Fibroblast of the aortic adventitia (primary cell): Measurements from ENCODE around the gene PRAMEF14. TPM values are rescaled to one million over a fixed set of nuclear protein-coding genes. Genes with fewer than 3 reads are reported as not detected.
A peak's percentile ranks its signal among the peaks of the same experiment; 100 is the strongest.
"Not testable (repeated sequence)": the region's sequence is repeated elsewhere in the genome, so short reads cannot be mapped to it uniquely, and the experiment has no call there.

Experiments used
- DNase-seq: peaks from one replicate; pipeline ENCODE4 v3.0.0-alpha.2; 2010; ENCODE audit warnings: low read depth
- H3K4me3 ChIP-seq: 2 replicates; pipeline ENCODE4 v1.5.1; 2011; ENCODE audit warnings: low read depth, mild to moderate bottlenecking, control low read depth, low read length, moderate library complexity
- CTCF ChIP-seq: IDR thresholded peaks from 2 replicates; pipeline ENCODE4 v1.5.1; 2011; ENCODE audit warnings: mild to moderate bottlenecking, low read length, control low read depth, inconsistent platforms; ENCODE audit not compliant: insufficient read depth
- total RNA-seq: library from RNA; depleted of rRNA; stranded (reverse); fragments of >200 nt; gene quantifications from 2 replicates; pipeline ENCODE4 v1.2.3, GENCODE V29; 2012; ENCODE audit warnings: low replicate concordance

The PRAMEF14 gene, protein sequence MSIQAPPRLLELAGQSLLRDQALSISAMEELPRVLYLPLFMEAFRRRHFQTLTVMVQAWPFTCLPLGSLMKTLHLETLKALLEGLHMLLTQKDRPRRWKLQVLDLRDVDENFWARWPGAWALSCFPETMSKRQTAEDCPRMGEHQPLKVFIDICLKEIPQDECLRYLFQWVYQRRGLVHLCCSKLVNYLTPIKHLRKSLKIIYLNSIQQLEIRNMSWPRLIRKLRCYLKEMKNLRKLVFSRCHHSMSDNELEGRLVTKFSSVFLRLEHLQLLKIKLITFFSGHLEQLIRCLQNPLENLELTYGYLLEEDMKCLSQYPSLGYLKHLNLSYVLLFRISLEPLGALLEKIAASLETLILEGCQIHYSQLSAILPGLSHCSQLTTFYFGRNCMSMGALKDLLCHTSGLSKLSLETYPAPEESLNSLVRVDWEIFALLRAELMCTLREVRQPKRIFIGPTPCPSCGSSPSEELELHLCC
- total RNA-seq = not detected in 2 replicates

DNA sequence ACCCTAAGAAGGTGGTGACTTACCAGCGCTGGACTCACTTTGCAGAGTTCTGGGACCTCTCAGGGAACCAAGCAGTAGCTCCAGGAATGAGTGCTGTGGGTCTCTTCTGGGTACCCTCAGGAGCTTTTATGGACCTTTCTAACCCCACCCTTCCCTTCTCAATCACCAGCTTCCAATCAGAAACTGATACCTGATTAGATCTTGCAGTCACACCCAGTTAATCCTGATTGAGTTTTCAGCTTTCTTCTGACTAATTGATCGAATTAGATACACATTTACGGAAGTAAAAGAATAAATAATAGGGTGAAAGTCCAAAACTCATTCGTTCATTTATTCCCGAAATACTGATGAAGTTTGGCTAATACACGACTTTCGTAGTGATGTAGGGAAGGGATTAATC is at the start of gene PRAMEF14:
PRAMEF14 (minus strand) TSS at position 101 of the 400 bp plus-strand sequence. CDS start 1,820 bp downstream, outside the sequence.
- not testable (repeated sequence) for H3K4me3 ChIP-seq, DNase-seq

GRCh38 chr1:13395311-13395710 is 48.4 kb upstream of the PRAMEF14 start:
- not testable (repeated sequence) for DNase-seq, H3K4me3 ChIP-seq

GRCh38 chr1:13394761-13395160 is 47.8 kb upstream of the PRAMEF14 start:
- DNase-seq = not testable (repeated sequence)

DNA sequence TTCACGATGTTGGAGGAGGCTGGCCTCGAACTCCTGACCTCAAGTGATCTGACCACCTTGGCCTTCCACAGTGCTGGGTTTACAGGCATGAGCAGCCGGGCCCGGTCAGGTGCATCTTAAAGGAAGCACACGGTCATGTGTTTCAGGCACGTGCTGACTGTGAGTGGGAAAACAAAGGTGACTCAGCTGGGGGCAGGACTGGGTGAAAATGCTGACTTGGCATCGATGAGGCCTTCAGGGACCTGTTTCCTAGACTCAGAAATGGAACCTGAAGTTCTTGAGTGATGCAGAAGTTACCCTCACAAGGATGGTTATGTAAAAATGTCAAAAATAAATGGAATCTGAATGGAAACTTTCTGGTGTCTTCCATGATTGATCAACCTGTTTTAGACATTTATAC is 46.1 kb upstream of the PRAMEF14 start:
- H3K4me3 ChIP-seq, DNase-seq: not testable (repeated sequence)

More at GRCh38 chr1:13394761-13395160, 47.8 kb upstream of the PRAMEF14 start:
- not testable (repeated sequence) for H3K4me3 ChIP-seq

GRCh38 chr1:13389332-13389731 is 42.4 kb upstream of the PRAMEF14 start, which contains the start of gene PRAMEF17:
Gene PRAMEF17 (plus strand): TSS chr1:13389632. CDS start chr1:13389658, 26 bp downstream.
- not testable (repeated sequence) for DNase-seq, H3K4me3 ChIP-seq

DNA sequence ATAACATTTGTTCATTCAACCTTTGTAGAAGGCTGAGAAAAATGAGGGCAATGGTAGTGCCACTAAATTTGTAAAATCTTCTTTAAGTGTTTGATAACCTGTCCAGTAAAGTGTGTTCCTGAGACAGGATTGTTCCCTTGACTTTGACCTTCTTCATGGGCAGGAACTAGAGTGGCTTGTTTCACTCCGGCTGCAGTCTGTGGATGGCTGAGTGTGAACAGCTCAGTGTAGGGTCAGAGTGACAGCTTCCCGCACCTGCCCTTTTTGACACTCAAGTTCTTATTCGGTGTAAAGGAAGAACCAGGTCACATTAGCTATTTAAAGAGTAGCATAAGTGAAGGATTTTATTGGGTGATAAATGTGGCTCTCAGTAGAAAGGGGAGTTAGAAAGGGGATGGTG is 33.4 kb upstream of the PRAMEF14 start:
- DNase-seq, H3K4me3 ChIP-seq: not testable (repeated sequence)

DNA sequence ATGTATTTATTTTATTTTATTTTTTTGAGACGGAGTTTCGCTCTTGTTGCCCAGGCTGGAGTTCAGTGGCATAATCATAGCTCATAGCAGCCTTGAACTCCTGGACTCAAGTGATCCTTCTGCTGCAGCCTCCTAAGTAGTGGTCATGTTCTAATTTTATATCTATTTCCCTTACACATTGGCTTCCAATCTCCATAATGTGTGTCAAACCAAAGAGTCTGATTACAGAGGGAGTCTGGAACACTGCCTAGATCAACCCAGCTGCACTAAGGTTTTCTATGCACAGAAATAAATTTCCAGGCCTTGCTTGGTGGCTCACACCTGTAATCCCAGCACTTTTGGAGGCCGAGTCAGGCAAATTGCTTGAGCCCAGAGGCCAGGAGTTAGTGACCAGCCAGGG is 32.0 kb upstream of the PRAMEF14 start:
- not testable (repeated sequence) for H3K4me3 ChIP-seq, DNase-seq

DNA sequence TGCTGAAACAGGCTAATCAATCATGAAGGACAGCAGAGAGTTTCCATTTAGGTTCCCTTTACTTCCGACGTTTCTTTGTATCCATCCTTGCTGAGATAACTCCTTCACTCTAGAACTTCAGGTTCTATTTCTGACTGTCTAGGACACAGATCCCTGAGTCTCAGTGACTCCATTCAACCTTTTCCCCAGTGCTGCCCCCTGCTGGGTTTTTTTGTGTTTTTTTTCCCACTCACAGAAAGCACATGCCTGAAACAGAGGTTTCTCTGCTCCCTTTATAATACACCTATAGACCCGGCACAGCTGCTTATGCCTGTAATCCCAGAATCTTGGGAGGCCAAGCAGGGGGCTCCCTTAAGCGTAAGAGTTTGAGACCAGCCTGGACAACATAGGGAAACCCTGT is 21.6 kb upstream of the PRAMEF14 start:
- DNase-seq = not testable (repeated sequence)

GRCh38 chr1:13366536-13366935 is 19.6 kb upstream of the PRAMEF14 start:
- H3K4me3 ChIP-seq, DNase-seq: not testable (repeated sequence)

More for the DNA sequence above, 21.6 kb upstream of the PRAMEF14 start:
- H3K4me3 ChIP-seq = not testable (repeated sequence)

- not testable (repeated sequence) for DNase-seq, H3K4me3 ChIP-seq
Measured at GRCh38 chr1:13364928-13365327, 18.0 kb upstream of the PRAMEF14 start.

DNA sequence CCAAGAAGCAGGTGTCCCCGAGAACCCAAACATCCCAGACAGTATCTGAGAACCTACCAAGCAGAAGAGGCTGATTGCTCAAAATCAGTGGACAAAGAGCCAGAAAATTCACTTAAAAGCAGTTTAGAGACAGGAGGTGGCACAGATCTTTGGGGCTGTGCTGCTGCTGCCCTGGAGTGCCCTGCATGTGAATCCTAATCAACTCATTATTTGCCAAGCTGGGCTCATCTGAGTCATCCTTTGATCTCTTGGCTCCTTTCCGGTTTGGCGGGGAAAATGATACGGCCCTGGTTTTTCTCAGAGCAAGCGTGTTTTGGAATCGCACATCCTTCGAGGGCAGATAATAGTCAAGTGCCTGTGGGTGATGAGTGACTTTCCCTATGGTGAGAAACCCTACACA is 15.4 kb upstream of the PRAMEF14 start:
- not testable (repeated sequence) for DNase-seq, H3K4me3 ChIP-seq

- peak; percentile 45 for TF ChIP-seq CTCF
- DNase-seq = peak; percentile 54
- H3K4me3 ChIP-seq = not testable (repeated sequence)
Measured at GRCh38 chr1:13356774-13357173, 9.8 kb upstream of the PRAMEF14 start.

- H3K4me3 ChIP-seq = not testable (repeated sequence)
Measured at GRCh38 chr1:13354475-13354874, 7.5 kb upstream of the PRAMEF14 start.

GRCh38 chr1:13353476-13353875 is 6.5 kb upstream of the PRAMEF14 start:
- H3K4me3 ChIP-seq, DNase-seq: not testable (repeated sequence)

More at GRCh38 chr1:13354475-13354874, 7.5 kb upstream of the PRAMEF14 start:
- DNase-seq = not testable (repeated sequence)

DNA sequence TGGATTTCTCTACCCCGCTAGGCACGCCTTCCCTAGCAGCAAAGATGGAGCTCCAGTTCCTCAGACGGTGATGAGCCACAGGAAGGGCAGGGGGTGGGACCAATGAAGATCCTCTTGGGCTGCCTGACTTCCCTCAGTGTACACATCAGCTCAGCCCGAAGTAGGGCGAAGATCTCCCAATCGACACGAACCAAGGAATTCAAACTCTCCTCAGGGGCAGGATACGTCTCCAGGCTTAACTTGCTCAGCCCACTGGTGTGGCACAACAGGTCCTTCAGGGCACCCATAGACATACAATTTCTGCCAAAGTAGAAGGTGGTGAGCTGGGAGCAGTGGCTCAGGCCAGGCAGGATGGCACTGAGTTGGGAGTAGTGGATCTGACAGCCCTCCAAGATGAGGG is 4.4 kb downstream of the PRAMEF14 start:
- DNase-seq, H3K4me3 ChIP-seq: not testable (repeated sequence)

- not testable (repeated sequence) for DNase-seq
Measured at GRCh38 chr1:13315281-13315680, 31.7 kb downstream of the PRAMEF14 start, which contains the start of gene PRAMEF15. Gene PRAMEF15 (plus strand): TSS chr1:13315581. CDS start chr1:13318408, 2,827 bp downstream.

GRCh38 chr1:13303239-13303638 is 43.7 kb downstream of the PRAMEF14 start, which contains the start of gene PRAMEF33:
Gene PRAMEF33 (plus strand): TSS chr1:13303539. CDS start chr1:13305955, 2,416 bp downstream.
- DNase-seq, H3K4me3 ChIP-seq: not testable (repeated sequence)

More at GRCh38 chr1:13315281-13315680, 31.7 kb downstream of the PRAMEF14 start, which contains the start of gene PRAMEF15:
- not testable (repeated sequence) for H3K4me3 ChIP-seq

- H3K4me3 ChIP-seq, DNase-seq: not testable (repeated sequence)
Measured at GRCh38 chr1:13302197-13302596, 44.7 kb downstream of the PRAMEF14 start.
